Heart right ventricle (tissue), 16 donors: Measurements from ENCODE around the gene NHERF1. TPM values are rescaled to one million over a fixed set of nuclear protein-coding genes. Genes with fewer than 3 reads are reported as not detected.

Source experiments
- ATAC-seq, 8 donors: fragments of 200-7000 bp; cut with Tn5 transposase; one replicate each; pipeline ENCODE4 v1.9.1; 2020; ENCODE audit warnings: mild to moderate bottlenecking in 8 of 8, moderate library complexity in 8 of 8, moderate number of reproducible peaks in 1 of 8
- DNase-seq, 2 donors: peaks; one replicate each; pipeline ENCODE4 v3.0.0-alpha.2; 2020
- H3K27ac ChIP-seq, 10 donors: fragments of 200-600 bp; sonication (generic) in 2 of 10; one replicate each; pipeline versions ENCODE4 v1.5.0 to v1.8.0; 2020 to 2022; ENCODE audit warnings: mild to moderate bottlenecking in 3 of 10
- H3K27me3 ChIP-seq, 7 donors: fragments of 200-600 bp; one replicate each; pipeline ENCODE4 v1.8.0; 2021 to 2022; ENCODE audit warnings: mild to moderate bottlenecking in 2 of 7
- H3K36me3 ChIP-seq, 9 donors: fragments of 200-600 bp; sonication (generic) in 1 of 9; one replicate each; pipeline versions ENCODE4 v1.5.0 to v1.8.0; 2020 to 2022; ENCODE audit warnings: mild to moderate bottlenecking in 2 of 9
- H3K4me1 ChIP-seq, 9 donors: fragments of 200-600 bp; sonication (generic) in 1 of 9; one replicate each; pipeline versions ENCODE4 v1.5.0 to v1.8.0; 2020 to 2022; ENCODE audit warnings: mild to moderate bottlenecking in 4 of 9
- H3K4me3 ChIP-seq, 10 donors: fragments of 200-600 bp; sonication (generic) in 2 of 10; one replicate each; pipeline versions ENCODE4 v1.5.0 to v1.8.0; 2020 to 2022; ENCODE audit warnings: mild to moderate bottlenecking in 7 of 10, moderate library complexity in 2 of 10
- H3K9me3 ChIP-seq, 11 donors: fragments of 200-600 bp in 10 of 11; sonication (generic) in 2 of 11; one replicate each; pipeline versions ENCODE4 v1.5.0 to v1.8.0; 2013 to 2022; ENCODE audit warnings: mild to moderate bottlenecking in 2 of 11, control low read depth in 1 of 11, moderate library complexity in 1 of 11
- WGBS, 2 donors: extraction: QIAGEN DNeasy Blood & Tissue Kit; methylation state at CpG; one replicate each; pipeline ENCODE4 v1.1.7; 2013; ENCODE audit warnings: inconsistent platforms in 1 of 2; 5-methylcytosine and 5-hydroxymethylcytosine counted together
- intact Hi-C, 10 donors: fragments of 100-400 bp; cut with DNase I; formaldehyde crosslinking; loops; one replicate each; pipeline versions ENCODE4 v1.11.1 to v1.14.2; 2022
- polyA plus RNA-seq, 2 donors: library from polyadenylated mRNA; stranded (reverse); fragments of 200-250 nt; gene quantifications; one replicate each; pipeline ENCODE4 v1.2.3, GENCODE V29; 2013
- total RNA-seq, 10 donors: library from RNA; stranded (reverse); fragmentation: NEBNext Ultra II Directional in 3 of 10; extraction: Animal tissue kit (Norgen Biotek cat#: 25700) in 3 of 10; gene quantifications; one replicate each; pipeline versions ENCODE4 v1.2.1 to v1.2.4, GENCODE V29; 2021 to 2023
- TF ChIP-seq, protein P1 (sequence below), 9 donors: fragments of 200-600 bp; sonication (generic) in 2 of 9; IDR thresholded peaks; one replicate each; pipeline versions ENCODE4 v1.5.0 to v1.8.0; 2021 to 2022; ENCODE audit warnings: antibody characterized with exemption in 9 of 9, mild to moderate bottlenecking in 5 of 9, moderate library complexity in 1 of 9
- donor health status: Arrhythmogenic right ventricular cardiomyopathy.
- donor health status: ischemic (EF 13 %, LVEDD 7.1; RV severe dilation, severe dysfunction).
- donor health status: healthy with polysubstance abuse.
- donor health status: DM: no; HTN: yes; CAD: no.
- donor health status: DM: no; HTN: no; CAD: no.
- donor health status: ischemic (EF 25% LVEDD 6.9; RV normal size, moderate dysfunction).
- donor health status: ischemic (EF 25% LVEDD 5.7; RV mildly dilated, moderate dysfunction).
- donor health status: healthy.
- donor health status: DM: yes; HTN: yes; CAD: no.
- donor health status: Ischemic cardiomyopathy.
- donor health status: ischemic (EF 35%, LVEDD 5.7; RV mildly dilated, moderate dysfunction).
- donor health status: nonischemic (EF 11% LVEDD 7.7; RV severe dilation, severe dysfunction).
- donor health status: DM: yes; HTN: yes; CAD: no.
- donor health status: PGD.
- donor health status: ischemic (EF 29% LVEDD 5.4; RV normal size, mild dysfunction).
- donor health status: nonischemic (EF 23%, LVEDD 6.1; RV moderate dilation, normal function).

NHERF1 gene
- total and polyA plus RNA-seq, 12 donors = 6.7 to 33.4 (median 12.7) TPM

DNA sequence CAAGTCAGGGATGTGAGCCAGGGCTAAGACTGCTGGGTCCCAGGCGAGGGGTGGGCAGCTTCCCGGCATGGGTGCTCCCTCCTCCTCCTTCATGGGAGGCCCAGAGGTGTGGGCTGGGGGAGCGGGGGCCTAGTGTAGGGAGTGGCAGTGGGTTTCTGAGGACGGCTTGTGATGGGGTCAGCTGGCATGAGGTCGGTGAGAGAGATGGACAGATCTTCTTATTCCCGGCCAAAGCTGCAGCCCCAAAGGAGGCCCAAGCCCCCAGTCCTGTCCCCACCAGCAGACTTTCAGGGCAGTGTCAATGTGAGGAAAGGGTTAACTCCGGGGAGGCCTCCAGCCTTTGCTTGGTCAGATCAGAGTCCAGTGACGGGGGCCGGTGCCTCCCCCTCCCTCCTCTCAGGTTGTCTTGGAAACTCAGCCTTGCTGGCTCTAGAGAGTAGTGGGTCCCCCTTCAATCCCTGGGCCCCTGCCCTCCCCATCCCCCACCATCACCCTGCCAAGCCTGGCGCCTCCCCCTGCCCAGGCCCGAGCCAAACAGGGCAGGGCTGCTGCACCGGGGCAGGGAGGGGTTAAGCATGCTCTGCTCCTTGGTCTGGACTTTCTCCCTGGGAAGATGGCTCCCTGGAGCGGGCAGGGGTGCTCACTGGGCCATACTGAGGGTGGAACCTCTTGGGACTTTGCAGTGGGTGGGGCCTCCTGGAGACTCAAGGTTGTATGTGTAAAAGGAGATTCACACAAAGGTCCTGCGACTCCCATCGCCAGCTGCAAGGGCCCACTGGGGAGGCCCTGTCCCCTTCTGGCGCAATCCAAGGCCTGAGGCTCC lies 15.3 kb downstream of the NHERF1 start:
- 64 to 70% methylated on average over 16 of the region's 16 CpGs for WGBS, 2 donors
- intact Hi-C loops = no loop called here

DNA sequence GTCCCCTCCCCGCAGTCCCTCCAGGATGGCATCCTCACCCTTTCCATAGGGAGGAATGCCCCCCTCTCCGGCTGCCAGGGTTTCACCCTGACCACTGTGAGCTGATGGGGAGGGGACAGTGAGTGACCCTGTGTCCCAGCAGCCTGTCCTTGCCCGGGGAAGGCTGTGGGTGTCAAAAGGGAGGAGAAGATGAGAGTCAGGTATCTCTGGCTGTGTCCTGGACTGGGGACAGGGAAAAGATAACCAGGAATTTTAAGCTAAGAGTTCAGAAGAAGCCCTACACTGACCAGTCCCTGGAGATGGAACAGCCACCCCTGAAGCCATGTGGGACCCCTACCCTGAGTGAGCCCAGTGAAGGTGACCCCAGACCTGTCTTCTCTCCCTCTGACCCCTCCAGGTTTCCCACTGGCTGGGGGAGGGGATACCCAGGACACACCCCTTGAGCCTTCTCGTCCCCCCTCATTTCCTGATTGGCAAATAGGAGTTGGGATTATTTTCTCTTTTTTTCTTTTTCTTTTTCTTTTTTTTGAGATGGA lies 16.4 kb downstream of the NHERF1 start:
- intact Hi-C loops = no loop called here
- TF ChIP-seq, protein P1, sequence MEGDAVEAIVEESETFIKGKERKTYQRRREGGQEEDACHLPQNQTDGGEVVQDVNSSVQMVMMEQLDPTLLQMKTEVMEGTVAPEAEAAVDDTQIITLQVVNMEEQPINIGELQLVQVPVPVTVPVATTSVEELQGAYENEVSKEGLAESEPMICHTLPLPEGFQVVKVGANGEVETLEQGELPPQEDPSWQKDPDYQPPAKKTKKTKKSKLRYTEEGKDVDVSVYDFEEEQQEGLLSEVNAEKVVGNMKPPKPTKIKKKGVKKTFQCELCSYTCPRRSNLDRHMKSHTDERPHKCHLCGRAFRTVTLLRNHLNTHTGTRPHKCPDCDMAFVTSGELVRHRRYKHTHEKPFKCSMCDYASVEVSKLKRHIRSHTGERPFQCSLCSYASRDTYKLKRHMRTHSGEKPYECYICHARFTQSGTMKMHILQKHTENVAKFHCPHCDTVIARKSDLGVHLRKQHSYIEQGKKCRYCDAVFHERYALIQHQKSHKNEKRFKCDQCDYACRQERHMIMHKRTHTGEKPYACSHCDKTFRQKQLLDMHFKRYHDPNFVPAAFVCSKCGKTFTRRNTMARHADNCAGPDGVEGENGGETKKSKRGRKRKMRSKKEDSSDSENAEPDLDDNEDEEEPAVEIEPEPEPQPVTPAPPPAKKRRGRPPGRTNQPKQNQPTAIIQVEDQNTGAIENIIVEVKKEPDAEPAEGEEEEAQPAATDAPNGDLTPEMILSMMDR (IDR thresholded peaks at IDR 0.05) = no peak
- no peak overlapping the region for H3K27ac ChIP-seq
- ATAC-seq (no peak), DNase-seq (no peak)
- H3K9me3 ChIP-seq = no peaks in the 10 kb centered on the region
- WGBS, 2 donors = 87% methylated on average over 4 of the region's 4 CpGs
- H3K36me3 ChIP-seq = peaks cover 0 to 41% (median 1%) of the 10 kb centered on the region in 9 donors
- no peak overlapping the region for H3K4me3 ChIP-seq
- peaks cover 22 to 76% (median 44%) of the 10 kb centered on the region in 9 donors for H3K4me1 ChIP-seq
- H3K27me3 ChIP-seq = no peaks in the 10 kb centered on the region

More for the DNA sequence above, 15.3 kb downstream of the NHERF1 start:
- no peak for DNase-seq
- Histone ChIP-seq H3K27ac (no peak overlapping the region), H3K36me3 (peaks cover 0 to 31% (median 0%) of the 10 kb centered on the region in 9 donors), H3K9me3 (no peaks in the 10 kb centered on the region), H3K4me1 (peaks cover 24 to 76% (median 45%) of the 10 kb centered on the region in 9 donors), H3K4me3 (no peak overlapping the region), H3K27me3 (no peaks in the 10 kb centered on the region)
- ATAC-seq = no peak
- TF ChIP-seq, protein P1 (IDR thresholded peaks at IDR 0.05) = no peak

DNA sequence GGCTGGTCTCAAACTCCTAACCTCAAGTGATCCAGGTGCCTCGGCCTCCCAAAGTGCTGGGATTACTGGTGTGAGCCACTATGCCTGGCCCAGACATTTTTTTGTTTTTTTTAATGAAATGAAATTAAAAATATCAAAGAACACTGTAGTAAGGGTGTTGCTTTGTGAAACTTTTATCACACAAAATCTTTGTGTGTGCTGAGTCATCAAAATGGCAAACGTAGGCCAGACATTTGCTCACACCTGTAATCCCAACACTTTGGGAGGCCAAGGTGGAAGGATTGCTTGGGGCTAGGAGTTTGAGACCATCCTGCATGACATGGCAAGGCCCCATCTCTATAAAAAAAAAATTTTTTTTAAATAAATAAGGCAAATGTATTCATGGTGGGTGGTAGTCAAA lies 18.0 kb downstream of the NHERF1 start:
- peaks cover 8 to 68% (median 28%) of the 10 kb centered on the region in 9 donors for H3K4me1 ChIP-seq
- TF ChIP-seq, protein P1 (IDR thresholded peaks at IDR 0.05) = no peak

DNA sequence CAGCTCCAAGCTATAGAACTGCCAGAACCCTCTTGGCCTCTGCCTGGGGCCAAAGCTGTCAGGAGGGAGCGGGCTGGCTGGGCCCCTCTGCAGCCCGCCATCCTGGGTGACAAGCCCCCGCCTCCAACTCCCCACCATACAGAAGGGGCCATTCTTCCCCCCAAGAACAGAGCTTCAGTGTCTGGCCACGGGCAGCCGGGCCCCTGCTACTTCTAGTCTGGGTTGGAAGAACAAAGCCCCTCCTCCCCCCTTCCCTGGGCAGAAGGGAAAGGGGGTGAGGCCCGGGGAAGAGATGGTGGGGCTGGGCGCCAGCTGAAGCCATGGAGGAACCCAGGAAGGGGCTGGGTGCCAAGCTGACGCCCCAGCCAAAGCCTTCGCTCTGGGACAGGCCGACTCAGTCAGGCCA lies 18.7 kb downstream of the NHERF1 start:
- no peak for DNase-seq
- WGBS, 2 donors = 76 to 84% methylated on average over 10 of the region's 10 CpGs
- intact Hi-C loops = no loop called here
- H3K4me1 ChIP-seq = peaks cover 8 to 61% (median 26%) of the 10 kb centered on the region in 9 donors
- H3K9me3 ChIP-seq = no peaks in the 10 kb centered on the region
- no peaks in the 10 kb centered on the region for H3K27me3 ChIP-seq
- H3K36me3 ChIP-seq = peaks cover 0 to 64% (median 8%) of the 10 kb centered on the region in 9 donors
- ATAC-seq = peak in 1 of 8 donors; percentile 8
- TF ChIP-seq, protein P1 (IDR thresholded peaks at IDR 0.05) = no peak
- no peak overlapping the region for H3K4me3 ChIP-seq
- peak overlapping the region in 6 of 10 donors; percentile 63 to 81 (median 70) for H3K27ac ChIP-seq

More for the DNA sequence above, 18.0 kb downstream of the NHERF1 start:
- intact Hi-C loops = no loop called here
- WGBS, 2 donors = 91 to 98% methylated on average over 2 of the region's 2 CpGs
- DNase-seq = no peak
- H3K27me3 ChIP-seq = no peaks in the 10 kb centered on the region
- H3K9me3 ChIP-seq = no peaks in the 10 kb centered on the region
- H3K27ac ChIP-seq = no peak overlapping the region
- peaks cover 0 to 57% (median 3%) of the 10 kb centered on the region in 9 donors for H3K36me3 ChIP-seq
- ATAC-seq = no peak
- H3K4me3 ChIP-seq = no peak overlapping the region
